AG09309 (cell line): ENCODE results near the gene RITA1.

Experiments
- DNase-seq: peaks from one replicate; pipeline ENCODE4 v3.0.0-alpha.2; 2010; ENCODE audit warnings: low read depth
- H3K4me3 ChIP-seq: 2 replicates; pipeline ENCODE4 v1.5.1; 2011; ENCODE audit warnings: mild to moderate bottlenecking, low read depth, low read length, moderate library complexity; ENCODE audit not compliant: control insufficient read depth
- TF ChIP-seq, protein P1 (sequence below): IDR thresholded peaks from 2 replicates; pipeline ENCODE4 v1.5.1; 2011; ENCODE audit warnings: mild to moderate bottlenecking, low read depth, low read length, inconsistent platforms; ENCODE audit not compliant: insufficient read depth, control insufficient read depth; ENCODE audit errors: missing control alignments

Gene RITA1

DNA sequence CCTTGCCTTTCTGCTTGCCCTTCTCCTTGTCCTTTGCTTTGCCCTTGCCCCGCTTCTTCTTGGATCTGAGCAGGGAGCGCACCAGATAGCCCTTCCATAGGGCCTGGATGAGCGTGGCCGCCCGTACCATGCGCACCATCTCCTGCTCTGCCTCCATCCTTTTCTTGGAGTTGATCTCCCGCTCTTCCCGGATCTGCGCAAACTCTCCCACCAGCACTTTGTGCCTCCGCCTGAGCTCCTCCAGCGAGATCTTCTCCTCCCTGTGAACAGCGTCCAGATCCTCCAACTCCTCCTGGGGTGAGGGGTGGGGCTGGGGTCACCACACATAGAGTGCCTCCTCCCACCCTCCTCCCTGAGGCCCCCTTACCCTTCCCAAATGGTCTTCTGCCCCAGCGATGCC lies 10.1 kb downstream of the RITA1 start:
- DNase-seq = no peak
- TF ChIP-seq, protein P1, sequence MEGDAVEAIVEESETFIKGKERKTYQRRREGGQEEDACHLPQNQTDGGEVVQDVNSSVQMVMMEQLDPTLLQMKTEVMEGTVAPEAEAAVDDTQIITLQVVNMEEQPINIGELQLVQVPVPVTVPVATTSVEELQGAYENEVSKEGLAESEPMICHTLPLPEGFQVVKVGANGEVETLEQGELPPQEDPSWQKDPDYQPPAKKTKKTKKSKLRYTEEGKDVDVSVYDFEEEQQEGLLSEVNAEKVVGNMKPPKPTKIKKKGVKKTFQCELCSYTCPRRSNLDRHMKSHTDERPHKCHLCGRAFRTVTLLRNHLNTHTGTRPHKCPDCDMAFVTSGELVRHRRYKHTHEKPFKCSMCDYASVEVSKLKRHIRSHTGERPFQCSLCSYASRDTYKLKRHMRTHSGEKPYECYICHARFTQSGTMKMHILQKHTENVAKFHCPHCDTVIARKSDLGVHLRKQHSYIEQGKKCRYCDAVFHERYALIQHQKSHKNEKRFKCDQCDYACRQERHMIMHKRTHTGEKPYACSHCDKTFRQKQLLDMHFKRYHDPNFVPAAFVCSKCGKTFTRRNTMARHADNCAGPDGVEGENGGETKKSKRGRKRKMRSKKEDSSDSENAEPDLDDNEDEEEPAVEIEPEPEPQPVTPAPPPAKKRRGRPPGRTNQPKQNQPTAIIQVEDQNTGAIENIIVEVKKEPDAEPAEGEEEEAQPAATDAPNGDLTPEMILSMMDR = no peak
- H3K4me3 ChIP-seq = no peak overlapping the region

DNA sequence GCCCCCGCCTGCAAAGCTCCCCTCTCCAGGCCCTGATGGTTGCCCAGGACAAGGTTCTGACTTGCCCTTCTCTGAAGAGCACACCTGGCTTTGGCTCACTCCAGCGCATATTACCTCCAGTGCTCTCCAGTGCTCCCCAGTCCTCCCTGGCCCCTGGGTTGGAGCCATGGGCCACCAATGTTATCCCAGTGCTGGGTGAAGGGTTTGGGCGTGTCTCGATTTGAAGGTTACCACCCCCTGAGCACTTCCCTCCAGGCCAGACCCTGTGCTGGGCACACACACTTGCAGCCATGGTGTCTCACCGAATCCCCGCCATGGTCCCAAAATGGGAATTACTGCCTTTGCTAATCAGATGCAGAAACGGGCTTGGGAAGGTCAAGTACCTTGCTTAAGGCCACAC lies 11.1 kb downstream of the RITA1 start:
- no peak overlapping the region for H3K4me3 ChIP-seq
- TF ChIP-seq, protein P1 = no peak
- no peak for DNase-seq

DNA sequence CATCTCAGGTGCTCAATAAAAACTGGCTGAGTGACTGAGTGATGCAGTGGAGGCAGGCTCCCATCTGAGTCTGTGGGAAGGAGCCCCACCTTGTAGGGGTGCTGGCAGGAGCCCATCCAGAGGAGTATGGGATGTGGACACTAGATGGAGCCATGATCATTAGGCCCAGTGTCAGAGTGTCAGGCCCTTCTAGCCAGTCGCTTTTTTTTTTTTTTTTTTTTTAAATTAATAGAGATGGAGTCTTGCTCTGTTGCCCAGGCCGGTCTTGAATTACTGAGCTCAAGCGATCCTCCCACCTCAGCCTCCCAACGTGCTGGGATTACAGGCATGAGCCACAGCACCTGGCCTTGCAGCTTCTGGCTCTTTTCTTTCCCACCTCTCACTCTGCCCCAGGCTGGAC lies 11.5 kb downstream of the RITA1 start:
- no peak for DNase-seq
- TF ChIP-seq, protein P1 = peak; percentile 87

DNA sequence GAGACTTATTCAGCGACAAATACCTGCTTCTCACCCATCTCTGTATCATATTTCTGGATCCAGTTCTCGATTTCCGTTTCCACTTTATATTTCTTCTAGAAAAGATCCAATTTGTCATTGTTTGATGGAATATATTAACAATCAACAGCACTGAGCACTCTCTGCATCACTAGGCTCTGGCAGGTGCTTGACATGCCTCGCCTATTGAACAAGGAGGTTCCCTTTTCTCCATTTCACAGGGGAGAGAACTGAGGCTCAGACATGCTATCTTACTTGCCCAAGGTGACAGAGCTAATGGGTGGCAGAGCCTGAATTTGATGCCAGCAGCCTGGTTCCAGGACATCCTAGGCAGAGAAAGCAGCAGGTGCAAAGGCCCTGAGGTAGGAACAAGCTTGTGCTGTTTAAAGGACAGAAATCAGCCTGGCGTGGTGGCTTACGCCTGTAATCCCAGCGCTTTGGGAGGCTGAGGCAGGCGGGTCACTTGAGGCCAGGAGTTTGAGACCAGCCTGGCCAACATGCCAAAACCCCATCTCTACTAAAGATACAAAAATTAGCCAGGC lies 12.1 kb downstream of the RITA1 start:
- TF ChIP-seq, protein P1 = no peak

More for the DNA sequence above, 11.5 kb downstream of the RITA1 start:
- no peak overlapping the region for H3K4me3 ChIP-seq

DNA sequence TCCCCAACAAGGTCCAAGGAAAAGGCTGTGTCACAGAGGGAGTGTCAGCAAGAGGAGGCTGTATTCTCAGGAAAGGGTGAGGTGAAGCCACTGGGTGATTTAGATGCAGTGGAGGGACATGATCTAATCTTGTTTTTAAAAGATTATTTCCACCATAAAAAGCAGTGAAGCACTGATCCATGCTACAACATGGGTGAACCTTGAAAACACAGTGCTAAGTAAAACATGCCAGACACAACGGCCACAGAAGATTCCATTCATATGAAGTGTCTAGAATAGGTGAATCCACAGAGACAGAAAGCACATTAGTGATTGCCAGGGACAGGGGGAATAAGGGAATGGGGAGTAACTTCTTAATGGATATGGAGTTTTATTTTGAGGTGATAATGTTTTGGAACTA lies 12.8 kb downstream of the RITA1 start:
- TF ChIP-seq, protein P1 = no peak
- DNase-seq = no peak
- no peak overlapping the region for H3K4me3 ChIP-seq

More for the DNA sequence above, 12.1 kb downstream of the RITA1 start:
- no peak for DNase-seq
- no peak overlapping the region for H3K4me3 ChIP-seq

- no peak for DNase-seq
- TF ChIP-seq, protein P1 = no peak
- H3K4me3 ChIP-seq = no peak overlapping the region
Measured at GRCh38 chr12:113200021-113200797, 14.7 kb downstream of the RITA1 start.
